ENCODE results near the gene ZNRF3.

DNA sequence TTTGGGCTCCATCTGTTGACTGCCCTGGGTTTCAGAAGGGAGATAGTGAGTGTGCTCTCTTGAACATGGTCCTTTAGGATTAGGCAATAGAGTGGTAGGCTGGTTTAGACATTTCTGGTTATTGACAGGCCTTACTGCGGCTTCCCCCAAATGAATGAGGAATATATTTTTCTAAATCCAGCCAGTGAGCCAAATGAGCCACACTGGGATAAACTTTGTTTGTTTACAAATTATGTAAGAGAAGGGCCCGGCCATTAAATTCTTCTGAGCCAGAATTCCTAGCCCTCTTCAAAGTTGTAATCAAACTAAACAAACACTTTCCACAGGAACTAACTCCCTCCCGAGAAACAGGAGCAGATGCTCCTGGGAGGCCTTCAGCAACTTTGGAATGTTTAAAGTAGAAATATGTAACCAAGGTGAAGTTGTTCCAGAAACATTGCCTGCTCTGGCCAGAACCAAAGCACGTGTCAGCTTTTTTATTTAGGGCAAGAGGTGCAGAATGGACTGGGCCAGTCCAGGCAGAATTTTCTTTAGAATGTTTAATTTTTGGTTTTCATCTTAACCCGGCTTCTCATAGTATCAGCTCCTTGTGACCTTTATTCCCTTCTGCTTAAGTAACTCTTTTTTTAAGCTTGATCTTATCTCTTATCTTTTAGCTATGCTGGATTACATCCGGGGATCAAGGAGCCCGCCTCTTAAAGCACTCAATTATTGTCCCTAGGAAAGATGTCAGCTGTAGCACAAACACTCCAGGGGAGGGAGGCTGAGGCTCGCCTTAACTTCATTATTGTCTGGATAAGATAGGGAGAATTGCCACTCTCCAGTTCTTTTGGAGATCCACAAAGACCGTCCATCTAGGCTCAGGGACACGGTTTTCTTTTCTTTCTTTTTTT is 28.7 kb downstream of the ZNRF3 start:
- no peak for TF ChIP-seq POLR2A (IDR thresholded peaks at IDR 0.05)
- TF ChIP-seq, protein P1, sequence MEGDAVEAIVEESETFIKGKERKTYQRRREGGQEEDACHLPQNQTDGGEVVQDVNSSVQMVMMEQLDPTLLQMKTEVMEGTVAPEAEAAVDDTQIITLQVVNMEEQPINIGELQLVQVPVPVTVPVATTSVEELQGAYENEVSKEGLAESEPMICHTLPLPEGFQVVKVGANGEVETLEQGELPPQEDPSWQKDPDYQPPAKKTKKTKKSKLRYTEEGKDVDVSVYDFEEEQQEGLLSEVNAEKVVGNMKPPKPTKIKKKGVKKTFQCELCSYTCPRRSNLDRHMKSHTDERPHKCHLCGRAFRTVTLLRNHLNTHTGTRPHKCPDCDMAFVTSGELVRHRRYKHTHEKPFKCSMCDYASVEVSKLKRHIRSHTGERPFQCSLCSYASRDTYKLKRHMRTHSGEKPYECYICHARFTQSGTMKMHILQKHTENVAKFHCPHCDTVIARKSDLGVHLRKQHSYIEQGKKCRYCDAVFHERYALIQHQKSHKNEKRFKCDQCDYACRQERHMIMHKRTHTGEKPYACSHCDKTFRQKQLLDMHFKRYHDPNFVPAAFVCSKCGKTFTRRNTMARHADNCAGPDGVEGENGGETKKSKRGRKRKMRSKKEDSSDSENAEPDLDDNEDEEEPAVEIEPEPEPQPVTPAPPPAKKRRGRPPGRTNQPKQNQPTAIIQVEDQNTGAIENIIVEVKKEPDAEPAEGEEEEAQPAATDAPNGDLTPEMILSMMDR (IDR thresholded peaks at IDR 0.05) = no peak
